Liver (tissue), 9 donors: ENCODE results near the gene HOXC11. TPM values are rescaled to one million over a fixed set of nuclear protein-coding genes. Genes with fewer than 3 reads are reported as not detected.

Experiments used
- DNase-seq: peaks from one replicate; pipeline ENCODE4 v3.0.0-alpha.2; 2017; ENCODE audit warnings: low spot score
- H3K27ac ChIP-seq, 2 donors: one replicate each; pipeline ENCODE4 v1.7.0; 2013; ENCODE audit warnings: inconsistent platforms in 2 of 2, low read length in 2 of 2, control low read depth in 1 of 2, low read depth in 1 of 2, mild to moderate bottlenecking in 1 of 2
- H3K27me3 ChIP-seq, 4 donors: one replicate each; pipeline versions ENCODE4 v1.6.1 to v1.7.0; 2013; ENCODE audit warnings: low read length in 3 of 4, inconsistent platforms in 1 of 4, mild to moderate bottlenecking in 1 of 4, moderate library complexity in 1 of 4; ENCODE audit not compliant: control insufficient read depth in 4 of 4, insufficient read depth in 4 of 4
- H3K36me3 ChIP-seq, 4 donors: one replicate each; pipeline versions ENCODE4 v1.6.1 to v1.7.0; 2013; ENCODE audit warnings: low read length in 3 of 4, mild to moderate bottlenecking in 3 of 4, low read depth in 1 of 4, moderate library complexity in 1 of 4; ENCODE audit not compliant: control insufficient read depth in 4 of 4, insufficient read depth in 3 of 4
- H3K4me1 ChIP-seq, 4 donors: one replicate each; pipeline versions ENCODE4 v1.6.1 to v1.7.0; 2013; ENCODE audit warnings: low read length in 3 of 4, mild to moderate bottlenecking in 3 of 4, moderate library complexity in 1 of 4; ENCODE audit not compliant: control insufficient read depth in 4 of 4, insufficient read depth in 4 of 4
- H3K4me3 ChIP-seq, 3 donors: one replicate each; pipeline versions ENCODE4 v1.6.1 to v1.7.0; 2013; ENCODE audit warnings: low read length in 3 of 3, control low read depth in 1 of 3, low read depth in 1 of 3, mild to moderate bottlenecking in 1 of 3
- H3K9ac ChIP-seq, 2 donors: one replicate each; pipeline ENCODE4 v1.7.0; 2013; ENCODE audit warnings: low read length in 2 of 2, mild to moderate bottlenecking in 2 of 2, moderate library complexity in 2 of 2, control low read depth in 1 of 2, low read depth in 1 of 2
- H3K9me3 ChIP-seq, 4 donors: one replicate each; pipeline versions ENCODE4 v1.6.1 to v1.7.0; 2013; ENCODE audit warnings: low read length in 3 of 4; ENCODE audit not compliant: control insufficient read depth in 4 of 4
- ATF3 ChIP-seq: IDR thresholded peaks from 2 replicates; pipeline ENCODE4 v1.6.1; 2016; ENCODE audit warnings: antibody characterized with exemption
- CTCF ChIP-seq: fragments of 150-350 bp; IDR thresholded peaks from 2 replicates; pipeline ENCODE4 v1.5.1; 2017; ENCODE audit warnings: improper control_type of control experiment, low read depth, low read length; ENCODE audit not compliant: missing input control
- EGR1 ChIP-seq, 2 donors: IDR thresholded peaks; 2 replicates each; pipeline ENCODE4 v1.6.1; 2016 to 2018; ENCODE audit warnings: antibody characterized with exemption in 2 of 2, low read depth in 2 of 2
- FOXA1 ChIP-seq: IDR thresholded peaks from 2 replicates; pipeline ENCODE4 v1.6.1; 2016; ENCODE audit warnings: antibody characterized with exemption
- FOXA2 ChIP-seq: IDR thresholded peaks from 2 replicates; pipeline ENCODE4 v1.6.1; 2016; ENCODE audit warnings: antibody characterized with exemption
- HNF4A ChIP-seq, 2 donors: conservative IDR thresholded peaks; 2 replicates each; pipeline ENCODE4 v1.6.1; 2016; ENCODE audit warnings: antibody characterized with exemption in 2 of 2, mild to moderate bottlenecking in 2 of 2
- HNF4G ChIP-seq: IDR thresholded peaks from 2 replicates; pipeline ENCODE4 v1.6.1; 2016; ENCODE audit warnings: antibody characterized with exemption
- JUND ChIP-seq, 2 donors: IDR thresholded peaks; 2 replicates each; pipeline ENCODE4 v1.6.1; 2016; ENCODE audit warnings: antibody characterized with exemption in 2 of 2
- MAX ChIP-seq: IDR thresholded peaks from 2 replicates; pipeline ENCODE4 v1.6.1; 2016; ENCODE audit warnings: antibody characterized with exemption
- NR2F2 ChIP-seq: IDR thresholded peaks from 2 replicates; pipeline ENCODE4 v1.6.1; 2016; ENCODE audit warnings: antibody characterized with exemption
- RAD21 ChIP-seq, 2 donors: IDR thresholded peaks; 2 replicates each; pipeline ENCODE4 v1.6.1; 2016; ENCODE audit warnings: antibody characterized with exemption in 2 of 2, mild to moderate bottlenecking in 2 of 2
- REST ChIP-seq: IDR thresholded peaks from 2 replicates; pipeline ENCODE4 v1.6.1; 2016; ENCODE audit warnings: antibody characterized with exemption, mild to moderate bottlenecking
- RXRA ChIP-seq, 2 donors: IDR thresholded peaks; 2 replicates each; pipeline ENCODE4 v1.6.1; 2017 to 2018; ENCODE audit warnings: antibody characterized with exemption in 2 of 2, mild to moderate bottlenecking in 1 of 2
- TAF1 ChIP-seq: conservative IDR thresholded peaks from 2 replicates; pipeline ENCODE4 v1.6.1; 2016; ENCODE audit warnings: antibody characterized with exemption, mild to moderate bottlenecking
- YY1 ChIP-seq: IDR thresholded peaks from 2 replicates; pipeline ENCODE4 v1.6.1; 2016; ENCODE audit warnings: antibody characterized with exemption, mild to moderate bottlenecking
- WGBS: extraction: QIAGEN DNeasy Blood & Tissue Kit; methylation state at CpG from one replicate; pipeline ENCODE4 v1.1.7; 2013; 5-methylcytosine and 5-hydroxymethylcytosine counted together
- polyA plus RNA-seq, 2 donors: library from polyadenylated mRNA; stranded (reverse) in 1 of 2; unstranded in 1 of 2; fragments of 200-250 nt in 1 of 2; fragments of >200 nt in 1 of 2; fragmentation: Nextera tagmentation in 1 of 2; extraction: Ambion mirVana in 1 of 2; gene quantifications; one replicate each; pipeline versions ENCODE4 v1.2.1 to v1.2.3, GENCODE V29; 2013 to 2015
- total RNA-seq, 2 donors: library from RNA; depleted of rRNA; stranded (reverse); fragments of >200 nt; gene quantifications; one replicate each; pipeline ENCODE4 v1.2.3, GENCODE V29; 2014
- donor health status: healthy.
- donor health status: healthy.
- donor health status: healthy.
- donor health status: healthy.
- donor health status: healthy.

Gene HOXC11
- total and polyA plus RNA-seq, 4 donors: not detected

GRCh38 chr12:54006559-54007220, 33.8 kb downstream of the HOXC11 start:
- Histone ChIP-seq H3K36me3 (no peaks in the 10 kb centered on the region), H3K4me3 (peak overlapping the region in 1 of 3 donors; percentile 30), H3K9me3 (no peaks in the 10 kb centered on the region), H3K9ac (peak overlapping the region in 1 of 2 donors; percentile 67), H3K27ac (no peak overlapping the region), H3K4me1 (peaks cover 0 to 15% (median 9%) of the 10 kb centered on the region in 4 donors), H3K27me3 (peaks cover under 1 to 51% (median 15%) of the 10 kb centered on the region in 4 donors)
- 10% methylated on average over 22 of the region's 22 CpGs for WGBS
- no peak for TF ChIP-seq FOXA2
- no peak for TF ChIP-seq REST
- TF ChIP-seq MAX: no peak
- no peak for TF ChIP-seq NR2F2
- no peak for TF ChIP-seq HNF4G
- TF ChIP-seq CTCF: no peak
- no peak for DNase-seq

- DNase-seq: no peak
- H3K27me3 ChIP-seq: peaks cover 0 to 49% (median 15%) of the 10 kb centered on the region in 4 donors
- WGBS: 33% methylated on average over 2 of the region's 2 CpGs
- peaks cover 0 to 15% (median 9%) of the 10 kb centered on the region in 4 donors for H3K4me1 ChIP-seq
- H3K9ac ChIP-seq: no peak overlapping the region
- H3K9me3 ChIP-seq: no peaks in the 10 kb centered on the region
- H3K4me3 ChIP-seq: no peak overlapping the region
- H3K27ac ChIP-seq: no peak overlapping the region
- no peaks in the 10 kb centered on the region for H3K36me3 ChIP-seq
- TF ChIP-seq MAX: no peak
- no peak for TF ChIP-seq YY1
- no peak for TF ChIP-seq HNF4A (conservative IDR thresholded peaks at IDR 0.05)
- TF ChIP-seq RAD21 (IDR thresholded peaks at IDR 0.05): no peak
- TF ChIP-seq FOXA2: no peak
- TF ChIP-seq JUND (IDR thresholded peaks at IDR 0.05): no peak
- TF ChIP-seq FOXA1: no peak
- TF ChIP-seq NR2F2: no peak
- no peak for TF ChIP-seq TAF1
- no peak for TF ChIP-seq EGR1 (IDR thresholded peaks at IDR 0.05; ENCODE audit: low read depth in 2 of 2)
- TF ChIP-seq CTCF: no peak
- TF ChIP-seq REST: no peak
- TF ChIP-seq RXRA (IDR thresholded peaks at IDR 0.05): no peak
- no peak for TF ChIP-seq ATF3
These were observed 34.8 kb downstream of the HOXC11 start for GRCh38 chr12:54007538-54008259.
